HepG2 (cell line): Measurements from ENCODE around the gene GNB1. TPM values are rescaled to one million over a fixed set of nuclear protein-coding genes. Genes with fewer than 3 reads are reported as not detected.

Source experiments
- KLF15 ChIP-seq: sonication (generic); formaldehyde crosslinking; IDR thresholded peaks from 2 replicates; pipeline ENCODE4 v1.8.1; 2023; ENCODE audit warnings: borderline replicate concordance, mild to moderate bottlenecking, inconsistent platforms, missing genetic modification reagents, mixed read lengths
- RFXANK ChIP-seq: IDR thresholded peaks from 2 replicates; pipeline ENCODE4 v1.6.1; 2016
- ZBTB20 ChIP-seq: sonication (generic); formaldehyde crosslinking; IDR thresholded peaks from 2 replicates; pipeline ENCODE4 v1.8.1; 2023; ENCODE audit warnings: missing genetic modification reagents, low read depth, mild to moderate bottlenecking, borderline replicate concordance
- ZNF33A ChIP-seq: sonication (generic); formaldehyde crosslinking; IDR thresholded peaks from 2 replicates; pipeline ENCODE4 v1.5.1; 2020; ENCODE audit warnings: missing genetic modification reagents, mild to moderate bottlenecking, moderate library complexity, borderline replicate concordance
- ZNF646 ChIP-seq: sonication (generic); formaldehyde crosslinking; IDR thresholded peaks from 2 replicates; pipeline ENCODE4 v1.9.0; 2021; ENCODE audit warnings: mild to moderate bottlenecking, missing genetic modification reagents
- polyA plus RNA-seq, 8 experiments: library from polyadenylated mRNA; depleted of rRNA in 3 of 8; stranded (reverse) in 7 of 8; unstranded in 1 of 8; fragments of >200 nt; fragmentation: Illumina TruSeq in 4 of 8; extraction: Trizol in 4 of 8; gene quantifications; 2 replicates each; pipeline versions ENCODE4 v1.2.1 to v1.2.3, GENCODE V29; 2011 to 2016; ENCODE audit warnings: low read depth in 4 of 8, missing spikeins in 1 of 8, mixed read lengths in 1 of 8; ENCODE audit not compliant: insufficient read depth in 1 of 8
- total RNA-seq, 5 experiments: library from RNA; depleted of rRNA; stranded (reverse); fragments of >200 nt; fragmentation: Illumina TruSeq; extraction: Trizol; gene quantifications; 2 replicates each; pipeline ENCODE4 v1.2.3, GENCODE V29; 2016; ENCODE audit warnings: low read depth in 1 of 5
- TF ChIP-seq, protein P1 (sequence below): sonication (generic); formaldehyde crosslinking; IDR thresholded peaks from 2 replicates; pipeline ENCODE4 v1.4.0; 2020; ENCODE audit warnings: missing genetic modification reagents, borderline replicate concordance
- TF ChIP-seq, protein P2 (sequence below): sonication (generic); formaldehyde crosslinking; IDR thresholded peaks from 2 replicates; pipeline ENCODE4 v1.5.1; 2020; ENCODE audit warnings: mild to moderate bottlenecking, missing genetic modification reagents, moderate library complexity

Gene GNB1
- total and polyA plus RNA-seq, 2 of the 13 experiments (the other 11 are each of a cell fraction or from before 2014, with no cell fraction given), result 66.2 to 327 TPM

DNA sequence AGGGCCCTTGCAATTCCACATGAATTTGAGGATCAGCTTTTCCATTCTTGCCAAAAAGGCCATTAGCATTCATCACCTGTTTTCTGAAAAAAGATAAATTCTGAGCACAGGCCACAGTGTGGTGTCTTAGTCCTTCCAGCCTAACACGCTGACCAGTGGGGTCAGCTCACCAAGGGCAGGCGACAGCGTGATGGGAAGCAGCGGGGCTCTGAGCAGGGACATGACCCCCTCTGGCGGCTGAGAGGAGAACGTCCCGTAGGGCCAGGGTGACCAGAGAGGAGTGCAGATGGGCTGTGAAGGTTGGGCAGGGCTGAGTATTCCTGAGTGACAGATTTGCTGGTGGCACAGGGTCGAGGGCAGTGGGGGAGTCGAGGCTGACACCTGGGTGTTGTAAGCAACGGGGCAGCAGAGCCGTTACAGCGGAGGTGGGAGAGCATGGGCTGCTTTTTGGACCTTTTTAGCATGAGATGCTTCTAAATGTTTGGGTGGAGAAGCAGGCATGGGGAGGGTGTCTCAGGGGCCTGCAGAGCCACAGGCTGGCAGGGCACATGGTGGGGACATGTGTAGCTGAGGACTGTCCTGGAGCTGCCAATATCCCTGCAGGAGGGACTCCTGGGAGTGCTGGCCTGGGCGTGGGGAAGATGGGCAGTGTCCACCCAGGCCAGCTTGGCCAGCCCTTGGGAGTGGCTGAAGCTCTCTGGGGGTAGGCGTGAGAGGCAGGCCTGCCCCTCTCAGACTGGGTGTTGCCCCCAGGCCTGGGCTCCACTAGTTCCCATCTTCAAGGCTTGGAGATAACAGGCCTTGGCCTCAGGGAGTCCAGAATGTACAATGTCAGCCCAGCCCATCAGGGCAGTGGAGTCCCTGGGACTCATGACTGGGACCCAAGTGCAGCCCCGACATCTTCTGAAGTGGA lies 15.6 kb upstream of the GNB1 start (continued):
- TF ChIP-seq, protein P1, sequence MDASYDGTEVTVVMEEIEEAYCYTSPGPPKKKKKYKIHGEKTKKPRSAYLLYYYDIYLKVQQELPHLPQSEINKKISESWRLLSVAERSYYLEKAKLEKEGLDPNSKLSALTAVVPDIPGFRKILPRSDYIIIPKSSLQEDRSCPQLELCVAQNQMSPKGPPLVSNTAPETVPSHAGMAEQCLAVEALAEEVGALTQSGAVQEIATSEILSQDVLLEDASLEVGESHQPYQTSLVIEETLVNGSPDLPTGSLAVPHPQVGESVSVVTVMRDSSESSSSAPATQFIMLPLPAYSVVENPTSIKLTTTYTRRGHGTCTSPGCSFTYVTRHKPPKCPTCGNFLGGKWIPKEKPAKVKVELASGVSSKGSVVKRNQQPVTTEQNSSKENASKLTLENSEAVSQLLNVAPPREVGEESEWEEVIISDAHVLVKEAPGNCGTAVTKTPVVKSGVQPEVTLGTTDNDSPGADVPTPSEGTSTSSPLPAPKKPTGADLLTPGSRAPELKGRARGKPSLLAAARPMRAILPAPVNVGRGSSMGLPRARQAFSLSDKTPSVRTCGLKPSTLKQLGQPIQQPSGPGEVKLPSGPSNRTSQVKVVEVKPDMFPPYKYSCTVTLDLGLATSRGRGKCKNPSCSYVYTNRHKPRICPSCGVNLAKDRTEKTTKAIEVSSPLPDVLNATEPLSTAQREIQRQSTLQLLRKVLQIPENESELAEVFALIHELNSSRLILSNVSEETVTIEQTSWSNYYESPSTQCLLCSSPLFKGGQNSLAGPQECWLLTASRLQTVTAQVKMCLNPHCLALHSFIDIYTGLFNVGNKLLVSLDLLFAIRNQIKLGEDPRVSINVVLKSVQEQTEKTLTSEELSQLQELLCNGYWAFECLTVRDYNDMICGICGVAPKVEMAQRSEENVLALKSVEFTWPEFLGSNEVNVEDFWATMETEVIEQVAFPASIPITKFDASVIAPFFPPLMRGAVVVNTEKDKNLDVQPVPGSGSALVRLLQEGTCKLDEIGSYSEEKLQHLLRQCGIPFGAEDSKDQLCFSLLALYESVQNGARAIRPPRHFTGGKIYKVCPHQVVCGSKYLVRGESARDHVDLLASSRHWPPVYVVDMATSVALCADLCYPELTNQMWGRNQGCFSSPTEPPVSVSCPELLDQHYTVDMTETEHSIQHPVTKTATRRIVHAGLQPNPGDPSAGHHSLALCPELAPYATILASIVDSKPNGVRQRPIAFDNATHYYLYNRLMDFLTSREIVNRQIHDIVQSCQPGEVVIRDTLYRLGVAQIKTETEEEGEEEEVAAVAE (CRISPR knock-in tag), result no peak
- TF ChIP-seq ZBTB20 (CRISPR knock-in tag), result no peak
- TF ChIP-seq ZNF646, result no peak
- no peak for TF ChIP-seq RFXANK (CRISPR knock-in tag)
- TF ChIP-seq KLF15 (CRISPR knock-in tag), result no peak
- no peak for TF ChIP-seq ZNF33A
- TF ChIP-seq, protein P2, sequence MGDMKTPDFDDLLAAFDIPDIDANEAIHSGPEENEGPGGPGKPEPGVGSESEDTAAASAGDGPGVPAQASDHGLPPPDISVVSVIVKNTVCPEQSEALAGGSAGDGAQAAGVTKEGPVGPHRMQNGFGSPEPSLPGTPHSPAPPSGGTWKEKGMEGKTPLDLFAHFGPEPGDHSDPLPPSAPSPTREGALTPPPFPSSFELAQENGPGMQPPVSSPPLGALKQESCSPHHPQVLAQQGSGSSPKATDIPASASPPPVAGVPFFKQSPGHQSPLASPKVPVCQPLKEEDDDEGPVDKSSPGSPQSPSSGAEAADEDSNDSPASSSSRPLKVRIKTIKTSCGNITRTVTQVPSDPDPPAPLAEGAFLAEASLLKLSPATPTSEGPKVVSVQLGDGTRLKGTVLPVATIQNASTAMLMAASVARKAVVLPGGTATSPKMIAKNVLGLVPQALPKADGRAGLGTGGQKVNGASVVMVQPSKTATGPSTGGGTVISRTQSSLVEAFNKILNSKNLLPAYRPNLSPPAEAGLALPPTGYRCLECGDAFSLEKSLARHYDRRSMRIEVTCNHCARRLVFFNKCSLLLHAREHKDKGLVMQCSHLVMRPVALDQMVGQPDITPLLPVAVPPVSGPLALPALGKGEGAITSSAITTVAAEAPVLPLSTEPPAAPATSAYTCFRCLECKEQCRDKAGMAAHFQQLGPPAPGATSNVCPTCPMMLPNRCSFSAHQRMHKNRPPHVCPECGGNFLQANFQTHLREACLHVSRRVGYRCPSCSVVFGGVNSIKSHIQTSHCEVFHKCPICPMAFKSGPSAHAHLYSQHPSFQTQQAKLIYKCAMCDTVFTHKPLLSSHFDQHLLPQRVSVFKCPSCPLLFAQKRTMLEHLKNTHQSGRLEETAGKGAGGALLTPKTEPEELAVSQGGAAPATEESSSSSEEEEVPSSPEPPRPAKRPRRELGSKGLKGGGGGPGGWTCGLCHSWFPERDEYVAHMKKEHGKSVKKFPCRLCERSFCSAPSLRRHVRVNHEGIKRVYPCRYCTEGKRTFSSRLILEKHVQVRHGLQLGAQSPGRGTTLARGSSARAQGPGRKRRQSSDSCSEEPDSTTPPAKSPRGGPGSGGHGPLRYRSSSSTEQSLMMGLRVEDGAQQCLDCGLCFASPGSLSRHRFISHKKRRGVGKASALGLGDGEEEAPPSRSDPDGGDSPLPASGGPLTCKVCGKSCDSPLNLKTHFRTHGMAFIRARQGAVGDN, result peak; percentile 77
